HAP-1 (cell line): ENCODE data around the gene CAMK2N2.
A peak's percentile ranks its signal among the peaks of the same experiment; 100 is the strongest.
"Not testable (repeated sequence)": the region's sequence is repeated elsewhere in the genome, so short reads cannot be mapped to it uniquely, and the experiment has no call there.

Source experiments
- DNase-seq, 2 experiments: peaks; one replicate each; pipeline ENCODE4 v3.0.0-alpha.2; 2016 to 2020; ENCODE audit warnings: low spot score in 2 of 2
- H3K27me3 ChIP-seq: fragments of 250-450 bp; sonication (Bioruptor Pico); 2 replicates; pipeline ENCODE4 v1.5.1; 2020; ENCODE audit warnings: low read depth, mild to moderate bottlenecking, moderate library complexity
- H3K36me3 ChIP-seq: fragments of 250-450 bp; sonication (Bioruptor Pico); replicated peaks from 2 replicates; pipeline ENCODE4 v1.5.1; 2020; ENCODE audit warnings: mild to moderate bottlenecking
- H3K4me1 ChIP-seq: fragments of 250-450 bp; sonication (Bioruptor Pico); 2 replicates; pipeline ENCODE4 v1.5.1; 2020; ENCODE audit warnings: mild to moderate bottlenecking
- H3K4me3 ChIP-seq: fragments of 250-450 bp; sonication (Bioruptor Pico); 2 replicates; pipeline ENCODE4 v1.5.1; 2020; ENCODE audit warnings: mild to moderate bottlenecking, moderate library complexity
- H3K9me3 ChIP-seq: fragments of 250-450 bp; sonication (Bioruptor Pico); 2 replicates; pipeline ENCODE4 v1.5.1; 2020; ENCODE audit warnings: mild to moderate bottlenecking, moderate library complexity
- in situ Hi-C: fragments of 300-500 bp; cut with MboI; formaldehyde crosslinking; loops from 3 replicates; pipeline ENCODE4 v1.14.3; 2020; ENCODE audit warnings: low sequenced_read_pairs, inconsistent platforms, mixed read lengths

CAMK2N2 gene

GRCh38 chr3:184290331-184290730, 29.0 kb upstream of the CAMK2N2 start:
- Histone ChIP-seq H3K27me3 (no peaks in the 10 kb centered on the region; the same call in 1 of the 2 replicates), H3K4me3 (no peak overlapping the region), H3K4me1 (no peaks in the 10 kb centered on the region), H3K36me3 (no peaks in the 10 kb centered on the region), H3K9me3 (no peaks in the 10 kb centered on the region)
- in situ Hi-C loops = no loop called here
- DNase-seq = no peak

GRCh38 chr3:184289426-184289938, 28.1 kb upstream of the CAMK2N2 start:
- peak; percentile 45 to 83 for DNase-seq

GRCh38 chr3:184284696-184285095, 23.3 kb upstream of the CAMK2N2 start:
- H3K4me3 ChIP-seq = no peak overlapping the region
- peak; percentile 55 to 80 for DNase-seq
- in situ Hi-C loops = loop anchor here (5.0 kb wide), 1 partner anchor 392 kb away; no protein-coding TSS in a partner anchor
- no peaks in the 10 kb centered on the region; the same call in 1 of the 2 replicates for H3K27me3 ChIP-seq
- no peaks in the 10 kb centered on the region for H3K36me3 ChIP-seq
- no peaks in the 10 kb centered on the region for H3K9me3 ChIP-seq
- no peaks in the 10 kb centered on the region for H3K4me1 ChIP-seq

More at GRCh38 chr3:184289426-184289938, 28.1 kb upstream of the CAMK2N2 start:
- Histone ChIP-seq H3K4me1 (no peaks in the 10 kb centered on the region), H3K9me3 (no peaks in the 10 kb centered on the region), H3K4me3 (no peak overlapping the region), H3K36me3 (no peaks in the 10 kb centered on the region), H3K27me3 (no peaks in the 10 kb centered on the region; the same call in 1 of the 2 replicates)
- in situ Hi-C loops = loop anchor here (5.0 kb wide), 1 partner anchor 397 kb away; no protein-coding TSS in a partner anchor

- Histone ChIP-seq H3K36me3 (no peaks in the 10 kb centered on the region), H3K4me3 (no peak overlapping the region), H3K4me1 (no peaks in the 10 kb centered on the region), H3K9me3 (no peaks in the 10 kb centered on the region), H3K27me3 (no peaks in the 10 kb centered on the region)
- in situ Hi-C loops = no loop called here
- DNase-seq = no peak
Measured at GRCh38 chr3:184283681-184284080, 22.3 kb upstream of the CAMK2N2 start.

- in situ Hi-C loops = no loop called here
- Histone ChIP-seq H3K27me3 (no peaks in the 10 kb centered on the region), H3K36me3 (no peaks in the 10 kb centered on the region), H3K4me1 (no peaks in the 10 kb centered on the region), H3K9me3 (no peaks in the 10 kb centered on the region), H3K4me3 (no peak overlapping the region)
- DNase-seq = no peak
Measured at GRCh38 chr3:184282941-184283340, 21.6 kb upstream of the CAMK2N2 start.

- in situ Hi-C loops = no loop called here
- H3K4me1 ChIP-seq = no peaks in the 10 kb centered on the region
- no peak for DNase-seq
- no peaks in the 10 kb centered on the region for H3K27me3 ChIP-seq
- H3K9me3 ChIP-seq = no peaks in the 10 kb centered on the region
- no peak overlapping the region for H3K4me3 ChIP-seq
- H3K36me3 ChIP-seq = no peaks in the 10 kb centered on the region
Measured at GRCh38 chr3:184277366-184277765, 16.0 kb upstream of the CAMK2N2 start.

GRCh38 chr3:184275961-184276910, 14.9 kb upstream of the CAMK2N2 start, which contains the start of gene ECE2:
Gene ECE2, plus strand, starts transcription at chr3:184276022. Its CDS starts 132 bp downstream, at chr3:184276154.
- no peak for DNase-seq
- in situ Hi-C loops = no loop called here
- Histone ChIP-seq H3K27me3 (no peaks in the 10 kb centered on the region), H3K36me3 (no peaks in the 10 kb centered on the region), H3K9me3 (no peaks in the 10 kb centered on the region), H3K4me1 (no peaks in the 10 kb centered on the region), H3K4me3 (no peak within 1 kb of the TSS)

GRCh38 chr3:184275381-184275701, 14.0 kb upstream of the CAMK2N2 start:
- no peak overlapping the region for H3K4me3 ChIP-seq
- no peaks in the 10 kb centered on the region for H3K27me3 ChIP-seq
- DNase-seq = no peak
- no peaks in the 10 kb centered on the region for H3K36me3 ChIP-seq
- in situ Hi-C loops = no loop called here
- H3K9me3 ChIP-seq = no peaks in the 10 kb centered on the region
- H3K4me1 ChIP-seq = no peaks in the 10 kb centered on the region

GRCh38 chr3:184272269-184272668, 10.9 kb upstream of the CAMK2N2 start:
- no peak overlapping the region for H3K4me3 ChIP-seq
- no peaks in the 10 kb centered on the region for H3K9me3 ChIP-seq
- H3K36me3 ChIP-seq = no peaks in the 10 kb centered on the region
- H3K27me3 ChIP-seq = no peaks in the 10 kb centered on the region
- in situ Hi-C loops = no loop called here
- no peak for DNase-seq
- no peaks in the 10 kb centered on the region for H3K4me1 ChIP-seq

- H3K9me3 ChIP-seq, H3K4me3 ChIP-seq, in situ Hi-C loops, H3K4me1 ChIP-seq, DNase-seq, H3K36me3 ChIP-seq, H3K27me3 ChIP-seq: not testable (repeated sequence)
Measured at GRCh38 chr3:184267249-184267648, 5.9 kb upstream of the CAMK2N2 start.

- H3K27me3 ChIP-seq = peaks cover 13% of the 10 kb centered on the region
Measured at GRCh38 chr3:184262764-184263179, 1.4 kb upstream of the CAMK2N2 start.

GRCh38 chr3:184261854-184262763, 756 bp upstream of the CAMK2N2 start:
- peaks cover 13% of the 10 kb centered on the region for H3K27me3 ChIP-seq
- H3K36me3 ChIP-seq = no peaks in the 10 kb centered on the region
- H3K4me1 ChIP-seq = peaks cover 8% of the 10 kb centered on the region
- H3K9me3 ChIP-seq = no peaks in the 10 kb centered on the region
- no peak for DNase-seq
- in situ Hi-C loops = no loop called here
- H3K4me3 ChIP-seq = peak overlapping the region; percentile 34

More at GRCh38 chr3:184262764-184263179, 1.4 kb upstream of the CAMK2N2 start:
- no peaks in the 10 kb centered on the region for H3K9me3 ChIP-seq
- H3K36me3 ChIP-seq = no peaks in the 10 kb centered on the region
- H3K4me3 ChIP-seq = peak overlapping the region; percentile 34; the same call in 1 of the 2 replicates
- DNase-seq = no peak
- in situ Hi-C loops = no loop called here
- peaks cover 8% of the 10 kb centered on the region for H3K4me1 ChIP-seq

GRCh38 chr3:184260724-184261269, 556 bp downstream of the CAMK2N2 start:
- Histone ChIP-seq H3K4me1 (peaks cover 8% of the 10 kb centered on the region), H3K4me3 (peak overlapping the region; percentile 37), H3K27me3 (peaks cover 13% of the 10 kb centered on the region), H3K9me3 (no peaks in the 10 kb centered on the region), H3K36me3 (no peaks in the 10 kb centered on the region)
- in situ Hi-C loops = no loop called here
- DNase-seq = peak in 1 of 2 experiments; percentile 34
